AG08395 (cell line): Measurements from ENCODE around the gene PARP16.

Source experiments
- DNase-seq: peaks from one replicate; pipeline ENCODE4 v3.0.0; 2012; ENCODE audit warnings: mixed read lengths, low spot score

Gene PARP16

GRCh38 chr15:65286704-65287519 lies at the start of gene PARP16:
PARP16 (minus strand) TSS chr15:65286883; CDS start chr15:65286426, 457 bp downstream.
- DNase-seq, result peak; percentile 73

GRCh38 chr15:65335278-65336055 lies 48.8 kb upstream of the PARP16 start:
- DNase-seq, result no peak

- no peak for DNase-seq
Measured at GRCh38 chr15:65334586-65335231, 48.0 kb upstream of the PARP16 start.

GRCh38 chr15:65333856-65334255 lies 47.2 kb upstream of the PARP16 start:
- no peak for DNase-seq

- no peak for DNase-seq
Measured at GRCh38 chr15:65333148-65333820, 46.6 kb upstream of the PARP16 start.

- DNase-seq, result no peak
Measured at GRCh38 chr15:65332391-65333147, 45.9 kb upstream of the PARP16 start.

- no peak for DNase-seq
Measured at GRCh38 chr15:65331811-65332210, 45.1 kb upstream of the PARP16 start.

GRCh38 chr15:65330934-65331645 lies 44.4 kb upstream of the PARP16 start:
- DNase-seq, result no peak

GRCh38 chr15:65329984-65330735 lies 43.5 kb upstream of the PARP16 start:
- DNase-seq, result no peak

GRCh38 chr15:65329288-65329983 lies 42.8 kb upstream of the PARP16 start:
- no peak for DNase-seq

GRCh38 chr15:65328506-65329287 lies 42.0 kb upstream of the PARP16 start:
- no peak for DNase-seq

- DNase-seq, result no peak
Measured at GRCh38 chr15:65327651-65328393, 41.1 kb upstream of the PARP16 start.

GRCh38 chr15:65326818-65327217 lies 40.1 kb upstream of the PARP16 start:
- no peak for DNase-seq

GRCh38 chr15:65326117-65326526 lies 39.4 kb upstream of the PARP16 start:
- DNase-seq, result no peak

- DNase-seq, result peak; percentile 30
Measured at GRCh38 chr15:65323071-65323511, 36.4 kb upstream of the PARP16 start.

- DNase-seq, result peak; percentile 92
Measured at GRCh38 chr15:65318870-65319356, 32.2 kb upstream of the PARP16 start.

- DNase-seq, result no peak
Measured at GRCh38 chr15:65312400-65312916, 25.8 kb upstream of the PARP16 start.
